Motor neuron (in vitro differentiated cells): Measurements from ENCODE around the gene IL17RB. TPM values are rescaled to one million over a fixed set of nuclear protein-coding genes. Genes with fewer than 3 reads are reported as not detected.
A peak's percentile ranks its signal among the peaks of the same experiment; 100 is the strongest.

Experiments used
- ATAC-seq, 8 experiments: fragments of 200-7000 bp; cut with Tn5 transposase; replicated peaks in 6 of 8; 2 replicates each; pipeline ENCODE4 v1.8.0; 2021; ENCODE audit warnings: mild to moderate bottlenecking in 8 of 8, moderate library complexity in 8 of 8
- H3K27ac ChIP-seq, 2 donors: fragments of 250-450 bp; sonication (Bioruptor Pico); 2 replicates each; pipeline ENCODE4 v1.9.0; 2021; ENCODE audit warnings: antibody characterized with exemption in 2 of 2, mild to moderate bottlenecking in 2 of 2, moderate library complexity in 1 of 2
- H3K4me1 ChIP-seq, 2 donors: fragments of 250-450 bp; sonication (Bioruptor Pico); replicated peaks in 1 of 2; 2 replicates each; pipeline ENCODE4 v1.6.1; 2021; ENCODE audit warnings: antibody characterized with exemption in 2 of 2, mild to moderate bottlenecking in 2 of 2, moderate library complexity in 1 of 2
- H3K4me3 ChIP-seq, 5 donors: fragments of 250-450 bp; sonication (Bioruptor Pico); 2 replicates each; pipeline ENCODE4 v1.9.0; 2021; ENCODE audit warnings: antibody characterized with exemption in 5 of 5, mild to moderate bottlenecking in 5 of 5, moderate library complexity in 4 of 5
- WGBS, 10 experiments: fragments of 450-650 bp; shearing (Covaris generic); methylation state at CpG; one replicate each; pipeline ENCODE4 v1.0.0; 2022; 5-methylcytosine and 5-hydroxymethylcytosine counted together
- in situ Hi-C, 9 experiments: fragments of 400-800 bp; cut with MboI; loops; one replicate each; pipeline ENCODE4 v1.15.0; 2021; ENCODE audit warnings: low sequenced_read_pairs in 9 of 9, low pct_unique_long_range_greater_than_20kb in 2 of 9; ENCODE audit not compliant: unreplicated experiment in 9 of 9
- total RNA-seq, 8 experiments: library from RNA; unstranded; fragments of 300-600 nt; gene quantifications; 2 replicates each; pipeline versions ENCODE4 v1.2.3 to v1.2.4, GENCODE V29; 2022

Gene IL17RB
- total RNA-seq, 8 experiments from 2014 or later, result 1.7 to 6.2 (median 2.7) TPM

DNA sequence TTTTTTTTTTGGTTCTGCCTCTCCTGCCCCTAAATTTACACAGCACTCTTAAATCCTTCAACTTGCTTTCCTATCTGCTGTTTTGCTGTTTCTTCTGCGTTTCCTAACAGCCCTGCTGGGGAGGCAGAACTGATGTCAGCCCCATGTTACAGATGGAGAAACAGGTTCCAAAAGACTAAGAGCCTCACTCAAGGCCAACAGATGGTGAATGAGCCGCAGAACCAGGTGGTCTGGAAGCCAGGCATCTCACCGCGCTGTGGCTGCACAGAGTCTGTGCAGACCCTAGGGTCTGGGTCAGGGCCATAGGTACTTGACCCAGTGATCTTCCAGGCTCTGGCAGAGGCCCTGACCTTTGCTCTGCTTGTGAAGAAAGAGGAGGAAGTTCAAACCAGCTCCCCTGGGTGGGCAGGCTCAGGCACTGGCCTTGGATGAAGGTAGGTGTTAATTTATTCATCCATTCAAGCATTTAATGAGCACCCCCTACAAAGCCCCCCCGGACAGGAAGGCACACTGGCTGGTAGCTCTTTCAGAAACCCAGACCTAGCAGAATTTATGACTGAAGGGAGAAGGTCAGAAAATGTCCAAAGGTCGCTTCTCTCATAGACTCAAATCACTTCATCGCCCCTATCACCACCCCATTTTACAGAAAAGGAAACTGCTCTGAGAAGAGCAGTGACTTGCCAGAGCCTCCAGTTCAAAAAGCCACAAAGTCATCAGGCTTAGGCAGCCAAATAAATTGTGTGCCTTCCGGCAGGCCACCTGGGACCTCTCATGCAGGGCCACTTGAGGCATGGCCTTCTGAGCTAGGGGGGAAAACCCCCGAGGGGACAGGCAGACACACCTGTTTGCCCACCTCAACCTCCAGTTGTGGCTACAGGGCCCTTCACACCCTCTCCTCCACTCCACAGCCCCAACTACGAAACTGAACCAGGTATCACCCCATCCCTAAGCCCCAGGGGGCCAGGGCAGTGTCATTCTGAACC is 2.9 kb upstream of the IL17RB start:
- 0 to 100% (median 81%) methylated on average over 1 to 5 of the region's 10 CpGs; no CpG with 5 or more reads in 1 of the 10 experiments for WGBS, 10 experiments
- no peak overlapping the region for H3K4me3 ChIP-seq
- peaks cover 0 to 12% of the 10 kb centered on the region in 2 donors for H3K4me1 ChIP-seq
- in situ Hi-C loops, result no loop called here
- ATAC-seq, result no peak
- no peak overlapping the region for H3K27ac ChIP-seq

DNA sequence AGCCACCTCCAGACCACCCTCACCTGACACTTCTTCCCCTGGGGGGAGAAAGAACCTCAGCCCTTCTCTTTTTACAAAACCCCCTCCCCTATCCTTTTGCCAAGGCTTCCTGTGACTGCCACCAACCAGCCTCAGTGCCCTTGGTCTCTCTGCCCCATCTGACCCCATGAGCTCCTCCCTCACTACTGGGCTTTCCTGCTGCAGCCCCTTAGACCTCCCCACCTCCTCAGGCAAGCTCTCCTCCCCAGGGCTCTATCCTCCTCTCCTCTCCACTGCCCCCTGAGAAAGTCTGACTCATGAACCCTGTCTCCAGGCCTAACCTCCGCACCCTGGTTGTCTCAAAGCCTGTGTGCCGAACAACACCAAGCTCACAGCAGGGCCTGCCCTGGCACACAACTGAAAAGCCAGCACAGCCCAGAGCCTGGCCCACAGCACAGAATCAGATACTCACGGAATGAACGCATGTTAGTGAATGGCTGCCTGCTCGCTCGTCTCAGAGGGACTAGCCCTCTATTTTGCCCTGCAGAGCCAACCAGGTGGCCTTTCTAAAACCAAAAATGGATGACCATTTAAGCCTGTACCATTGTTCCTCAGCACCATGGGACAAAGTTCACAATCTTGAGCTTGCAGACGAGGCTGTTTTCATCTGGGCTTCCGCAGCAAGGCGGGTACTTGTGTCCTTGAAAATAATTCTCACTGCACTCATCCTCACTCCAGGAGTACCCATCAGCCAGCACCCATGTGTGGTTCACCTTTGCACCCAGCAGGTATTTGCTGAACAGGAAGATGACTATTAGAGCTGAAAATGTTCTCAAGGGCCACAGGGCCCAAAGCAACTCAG is 1.9 kb upstream of the IL17RB start:
- in situ Hi-C loops, result no loop called here
- H3K27ac ChIP-seq, result no peak overlapping the region
- 76 to 100% (median 91%) methylated on average over 1 to 6 of the region's 9 CpGs; no CpG with 5 or more reads in 4 of the 10 experiments for WGBS, 10 experiments
- no peak overlapping the region for H3K4me3 ChIP-seq
- H3K4me1 ChIP-seq, result peaks cover 0 to 12% of the 10 kb centered on the region in 2 donors
- no peak for ATAC-seq

DNA sequence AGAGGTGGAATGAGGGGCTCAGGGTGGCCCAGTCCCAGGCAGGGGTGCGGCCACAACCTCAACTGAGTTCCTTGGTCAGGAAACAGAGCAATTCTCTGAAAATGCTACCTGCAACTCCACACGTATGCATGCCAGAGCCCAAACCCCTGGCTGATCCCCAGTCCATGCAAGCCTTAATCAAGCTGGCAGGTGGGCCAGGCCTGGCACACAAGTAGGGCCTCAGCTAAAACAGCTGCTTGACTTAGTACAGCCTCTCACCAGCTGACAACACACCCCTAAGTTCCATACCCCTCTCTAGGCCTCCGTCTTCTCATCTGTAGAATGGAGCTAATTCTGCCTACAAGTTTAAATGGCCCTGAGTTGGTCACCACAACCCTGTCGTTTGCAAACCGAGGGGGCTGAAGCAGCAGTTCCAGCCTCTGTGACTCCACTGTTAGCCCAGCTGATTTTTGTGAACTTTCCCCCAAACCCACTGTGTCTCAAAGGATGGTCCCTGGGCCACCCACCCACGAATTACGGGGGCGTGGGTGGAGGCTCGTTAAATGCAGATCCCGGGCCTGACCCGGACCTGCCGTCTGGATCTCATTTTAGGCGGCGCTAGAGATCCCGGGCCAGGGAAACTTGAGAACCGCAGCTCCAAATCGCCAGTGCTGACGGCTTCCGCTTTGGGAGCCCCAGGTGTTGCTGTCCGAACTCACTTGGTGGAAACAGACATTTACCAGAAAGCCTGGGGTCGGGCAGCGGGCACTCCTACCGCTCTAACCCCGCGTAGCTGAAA is 1.1 kb upstream of the IL17RB start:
- peak in 3 of 8 experiments; percentile 44 to 57 (median 48) for ATAC-seq

DNA sequence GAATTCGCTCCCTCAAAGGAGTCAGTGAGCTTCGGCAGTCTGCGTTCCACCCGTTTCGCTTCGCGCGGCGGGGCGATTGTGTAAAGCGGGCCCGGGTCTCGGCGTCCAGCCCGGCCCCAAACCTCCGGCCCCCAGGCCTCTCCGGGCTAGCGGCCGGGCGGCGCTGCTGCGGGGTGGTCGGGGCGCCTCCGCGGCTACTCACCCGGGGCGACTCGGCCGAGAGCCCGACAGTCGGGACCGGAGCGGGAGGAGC is 561 bp upstream of the IL17RB start:
- peak overlapping the region; percentile 34 to 40 (median 38) for H3K4me3 ChIP-seq
- ATAC-seq, result peak in 1 of 8 experiments; percentile 52
- 0% methylated on average over 3 to 4 of the region's 34 CpGs; no CpG with 5 or more reads in 7 of the 10 experiments for WGBS, 10 experiments
- in situ Hi-C loops, result no loop called here
- no peak overlapping the region for H3K27ac ChIP-seq
- peaks cover 0 to 12% of the 10 kb centered on the region in 2 donors for H3K4me1 ChIP-seq

More for the DNA sequence above, 1.1 kb upstream of the IL17RB start:
- WGBS, 10 experiments, result 15 to 100% (median 45%) methylated on average over 1 to 12 of the region's 25 CpGs; no CpG with 5 or more reads in 2 of the 10 experiments
- in situ Hi-C loops, result no loop called here
- Histone ChIP-seq H3K4me3 (peak overlapping the region; percentile 34 to 40 (median 38)), H3K27ac (no peak overlapping the region), H3K4me1 (peaks cover 0 to 12% of the 10 kb centered on the region in 2 donors)

DNA sequence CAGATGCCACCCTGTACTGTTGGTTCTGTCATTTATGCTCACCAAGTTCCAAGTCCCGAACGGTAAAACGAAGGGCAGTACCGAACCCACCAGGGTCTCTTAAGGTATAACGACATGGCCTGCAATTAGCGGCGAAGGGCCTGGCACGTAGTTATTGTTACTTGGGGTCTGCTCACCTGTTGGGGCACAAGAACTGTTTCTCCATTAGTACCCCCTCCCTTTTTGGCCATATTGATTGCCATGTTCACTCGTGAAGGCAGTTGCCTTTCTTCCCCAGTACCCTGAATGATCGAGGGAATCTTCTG is 435 bp downstream of the IL17RB start:
- ATAC-seq, result no peak
- in situ Hi-C loops, result no loop called here
- H3K27ac ChIP-seq, result no peak overlapping the region
- H3K4me3 ChIP-seq, result peak overlapping the region in 3 of 5 donors; percentile 34 to 40 (median 39)
- whole genome bisulfite sequencing, 10 experiments, result 35 to 90% (median 50%) methylated on average over 1 to 10 of the region's 10 CpGs; no CpG with 5 or more reads in 2 of the 10 experiments
- peaks cover 0 to 12% of the 10 kb centered on the region in 2 donors for H3K4me1 ChIP-seq

DNA sequence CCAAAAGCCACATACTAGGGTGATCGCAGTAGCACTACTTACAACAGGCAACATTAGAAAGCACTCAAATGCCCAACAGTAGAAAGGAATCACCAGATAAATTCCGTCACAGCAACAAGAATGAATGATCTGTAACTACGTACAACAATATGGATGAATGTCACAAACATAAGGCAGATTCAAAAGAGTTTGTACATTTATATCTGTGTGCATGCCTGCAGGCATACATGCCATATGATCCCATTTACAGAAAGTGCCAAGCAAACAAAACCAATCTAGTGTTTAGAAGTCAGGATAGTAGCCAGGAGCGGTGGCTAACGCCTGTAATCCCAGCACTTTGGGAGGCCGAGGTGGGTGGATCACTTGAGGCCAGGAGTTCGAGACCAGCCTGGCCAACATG is 3.5 kb downstream of the IL17RB start:
- Histone ChIP-seq H3K27ac (no peak overlapping the region), H3K4me1 (no peaks in the 10 kb centered on the region), H3K4me3 (no peak overlapping the region)
- WGBS, 10 experiments, result 20 to 100% (median 85%) methylated on average over 1 to 6 of the region's 7 CpGs; no CpG with 5 or more reads in 1 of the 10 experiments
- in situ Hi-C loops, result no loop called here
- ATAC-seq, result peak in 1 of 8 experiments; percentile 1

DNA sequence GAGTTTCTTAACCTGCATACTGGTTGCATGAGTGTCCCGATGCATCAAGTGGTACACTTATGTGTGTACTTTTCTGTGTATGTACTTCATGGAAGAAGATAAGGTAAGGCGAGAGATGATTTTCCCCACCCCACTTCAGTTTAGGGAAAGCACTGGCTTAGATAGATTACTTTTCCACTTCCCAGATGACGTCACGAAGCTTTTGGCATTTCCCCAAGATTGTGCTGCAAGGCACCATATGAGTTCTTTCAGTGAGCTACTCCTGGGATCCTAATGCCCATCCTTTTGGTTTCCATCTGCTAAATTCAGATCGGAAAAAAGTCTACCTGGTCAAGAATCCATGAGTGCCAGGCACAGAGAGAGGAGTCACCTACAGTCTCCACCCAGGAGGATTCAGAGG is 4.5 kb downstream of the IL17RB start:
- no peak overlapping the region for H3K4me3 ChIP-seq
- no peak overlapping the region for H3K27ac ChIP-seq
- H3K4me1 ChIP-seq, result no peaks in the 10 kb centered on the region
- in situ Hi-C loops, result no loop called here
- 20 to 100% (median 93%) methylated on average over 1 to 5 of the region's 5 CpGs; no CpG with 5 or more reads in 3 of the 10 experiments for WGBS, 10 experiments
- ATAC-seq, result no peak

DNA sequence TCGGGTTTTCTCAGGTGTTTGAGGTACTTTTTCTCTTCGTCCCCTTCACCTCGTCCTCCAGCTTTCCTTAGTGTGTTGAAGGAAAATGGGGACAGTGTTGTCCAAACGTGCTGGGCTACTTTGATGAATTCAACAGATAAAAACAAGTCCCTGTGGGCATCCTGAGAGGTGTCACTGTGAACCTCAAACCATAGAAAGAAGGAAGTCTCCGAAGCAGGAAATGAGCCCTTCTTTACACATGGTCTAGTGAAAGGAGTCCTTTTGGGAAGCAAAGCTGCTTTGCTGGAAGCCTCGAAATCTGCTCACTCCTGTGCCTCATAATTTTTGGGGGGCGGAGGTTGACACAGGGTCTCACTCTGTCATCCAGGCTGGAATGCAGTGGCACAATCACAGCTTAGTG is 10.6 kb downstream of the IL17RB start:
- ATAC-seq, result no peak
- in situ Hi-C loops, result no loop called here

DNA sequence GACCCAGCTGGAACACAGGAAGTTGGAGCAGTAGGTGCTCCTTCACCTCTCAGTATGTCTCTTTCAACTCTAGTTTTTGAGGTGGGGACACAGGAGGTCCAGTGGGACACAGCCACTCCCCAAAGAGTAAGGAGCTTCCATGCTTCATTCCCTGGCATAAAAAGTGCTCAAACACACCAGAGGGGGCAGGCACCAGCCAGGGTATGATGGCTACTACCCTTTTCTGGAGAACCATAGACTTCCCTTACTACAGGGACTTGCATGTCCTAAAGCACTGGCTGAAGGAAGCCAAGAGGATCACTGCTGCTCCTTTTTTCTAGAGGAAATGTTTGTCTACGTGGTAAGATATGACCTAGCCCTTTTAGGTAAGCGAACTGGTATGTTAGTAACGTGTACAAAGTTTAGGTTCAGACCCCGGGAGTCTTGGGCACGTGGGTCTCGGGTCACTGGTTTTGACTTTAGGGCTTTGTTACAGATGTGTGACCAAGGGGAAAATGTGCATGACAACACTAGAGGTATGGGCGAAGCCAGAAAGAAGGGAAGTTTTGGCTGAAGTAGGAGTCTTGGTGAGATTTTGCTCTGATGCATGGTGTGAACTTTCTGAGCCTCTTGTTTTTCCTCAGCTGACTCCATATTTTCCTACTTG is 11.9 kb downstream of the IL17RB start:
- no peak overlapping the region for H3K27ac ChIP-seq
- no peak overlapping the region for H3K4me3 ChIP-seq
- in situ Hi-C loops, result no loop called here
- 70 to 100% (median 83%) methylated on average over 2 to 4 of the region's 7 CpGs; no CpG with 5 or more reads in 4 of the 10 experiments for WGBS, 10 experiments
- no peak for ATAC-seq
- no peaks in the 10 kb centered on the region for H3K4me1 ChIP-seq

More for the DNA sequence above, 10.6 kb downstream of the IL17RB start:
- H3K4me3 ChIP-seq, result no peak overlapping the region
- 65 to 90% (median 79%) methylated on average over 1 to 6 of the region's 7 CpGs; no CpG with 5 or more reads in 4 of the 10 experiments for whole genome bisulfite sequencing, 10 experiments
- no peak overlapping the region for H3K27ac ChIP-seq
- no peaks in the 10 kb centered on the region for H3K4me1 ChIP-seq

DNA sequence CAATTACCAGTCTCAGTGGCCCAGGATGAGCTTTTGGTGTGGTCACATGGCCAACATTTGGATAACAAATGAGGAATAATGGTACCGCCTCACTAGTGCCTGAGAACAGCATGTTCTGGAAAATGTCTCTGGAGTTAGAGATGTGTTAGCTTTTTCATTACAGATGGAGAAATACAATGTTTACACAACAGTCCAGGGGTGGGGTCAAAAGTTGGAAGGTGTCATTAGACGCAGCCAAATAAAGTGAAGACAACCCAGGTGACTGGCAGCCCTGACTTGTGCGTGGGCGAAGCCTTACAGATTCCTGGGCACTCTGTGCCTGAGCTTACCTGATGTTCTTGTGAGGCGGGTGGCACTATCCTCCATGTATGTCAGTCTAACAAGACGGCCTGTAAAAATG is 12.8 kb downstream of the IL17RB start:
- H3K27ac ChIP-seq, result no peak overlapping the region
- peak in 1 of 8 experiments; percentile 22 for ATAC-seq
- no peak overlapping the region for H3K4me3 ChIP-seq
- WGBS, 10 experiments, result 80 to 95% (median 92%) methylated on average over 2 to 5 of the region's 6 CpGs; no CpG with 5 or more reads in 3 of the 10 experiments
- in situ Hi-C loops, result no loop called here
- H3K4me1 ChIP-seq, result no peaks in the 10 kb centered on the region

DNA sequence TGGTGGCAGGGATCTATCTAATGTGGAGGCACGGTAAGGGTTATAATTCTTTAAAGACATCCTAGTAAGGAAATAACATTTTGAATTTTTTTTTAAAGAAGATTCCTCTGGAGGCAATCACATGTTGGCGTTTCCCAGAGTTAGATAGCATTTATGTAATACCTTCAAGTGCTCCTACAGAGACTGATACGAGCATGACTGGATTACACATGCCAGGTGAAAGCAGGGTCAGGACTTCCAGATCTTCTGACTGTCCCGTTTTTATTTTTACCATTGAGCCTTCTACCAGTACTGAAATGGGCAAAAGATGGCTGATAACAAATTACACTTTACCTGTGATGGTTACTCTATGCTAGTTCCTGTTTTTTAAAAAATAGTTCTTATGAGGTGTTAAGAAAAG is 13.8 kb downstream of the IL17RB start:
- 6 to 100% (median 87%) methylated on average over 1 to 4 of the region's 4 CpGs for WGBS, 10 experiments
- H3K27ac ChIP-seq, result no peak overlapping the region
- H3K4me1 ChIP-seq, result no peaks in the 10 kb centered on the region
- in situ Hi-C loops, result no loop called here
- no peak for ATAC-seq
- no peak overlapping the region for H3K4me3 ChIP-seq

DNA sequence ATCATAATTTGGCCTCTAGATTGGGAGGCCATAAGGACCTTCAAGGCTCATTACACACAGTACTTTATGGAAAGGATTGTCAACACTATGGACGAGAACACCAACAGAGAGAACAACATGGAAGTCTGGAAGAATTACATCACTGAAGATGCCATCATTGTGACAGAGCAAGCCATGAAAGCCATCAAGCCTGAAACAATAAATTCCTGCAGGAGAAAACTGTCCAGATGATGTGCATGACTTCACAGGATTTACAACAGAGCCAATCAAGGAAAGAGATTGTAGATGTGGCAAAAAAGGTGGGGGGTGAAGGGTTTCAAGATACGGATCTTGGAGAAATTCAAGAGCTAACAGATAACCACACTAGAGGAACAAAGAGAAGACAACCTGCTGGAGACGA is 15.9 kb downstream of the IL17RB start:
- in situ Hi-C loops, result no loop called here
- Histone ChIP-seq H3K27ac (no peak overlapping the region), H3K4me1 (no peaks in the 10 kb centered on the region), H3K4me3 (no peak overlapping the region)
- 70 to 100% (median 92%) methylated on average over 1 to 3 of the region's 3 CpGs; no CpG with 5 or more reads in 1 of the 10 experiments for WGBS, 10 experiments
- no peak for ATAC-seq
